Neural progenitor cell (in vitro differentiated cells): ENCODE results near the gene TYSND1.

ENCODE experiments used
- CTCF ChIP-seq: fragments of 200-600 bp; sonication (generic); IDR thresholded peaks from 2 replicates; pipeline ENCODE4 v1.5.1; 2017; ENCODE audit warnings: antibody characterized with exemption, mild to moderate bottlenecking
- EZH2 ChIP-seq: fragments of 200-600 bp; sonication (generic); IDR thresholded peaks from 2 replicates; pipeline ENCODE4 v1.6.1; 2017; ENCODE audit warnings: antibody characterized with exemption, mild to moderate bottlenecking, moderate library complexity

- TF ChIP-seq EZH2 (no peak), CTCF (no peak)
Observed at GRCh38 chr10:70137135-70137534, 9.4 kb downstream of the TYSND1 start.
